ENCODE measurements around the gene LEKR1. TPM values are rescaled to one million over a fixed set of nuclear protein-coding genes. Genes with fewer than 3 reads are reported as not detected.

LEKR1 gene
- total RNA-seq, 4 donors from 2014 or later, result 0.30 to 3.7 (median 2.7) TPM

DNA sequence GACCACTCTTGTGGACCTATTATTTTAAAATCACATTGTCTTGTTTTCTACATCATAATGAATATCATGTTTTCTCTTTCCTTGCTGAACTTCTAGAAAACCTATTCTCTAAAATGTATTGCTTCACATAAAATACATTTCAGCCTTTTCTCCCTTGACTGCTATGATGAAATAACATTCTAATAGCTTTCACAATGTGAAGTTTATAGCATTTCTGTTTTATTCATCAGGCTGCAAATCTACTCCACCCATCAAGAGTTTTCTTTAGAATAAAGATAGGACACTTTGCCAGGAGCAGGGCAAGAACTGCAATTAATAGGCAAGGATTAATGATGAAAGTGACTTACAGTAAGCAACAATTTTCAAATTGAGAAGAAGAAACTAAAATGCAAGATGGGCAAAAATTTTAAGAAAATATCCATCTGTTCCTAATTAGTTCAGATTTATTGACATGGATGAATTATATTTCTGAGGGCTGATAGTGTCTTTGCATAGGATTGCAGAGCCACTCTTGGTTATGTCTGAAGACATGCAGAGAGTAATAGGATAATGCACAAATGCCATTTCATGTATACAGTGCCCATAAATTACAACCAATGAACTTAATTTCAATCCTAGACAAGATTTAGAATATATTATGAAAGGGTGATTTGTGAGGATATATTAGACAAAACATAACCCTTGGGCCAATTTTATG, 21.7 kb downstream of the LEKR1 start:
- peaks cover 0 to 9% (median 0%) of the 10 kb centered on the region in 4 donors for H3K4me1 ChIP-seq
- no peak for DNase-seq (ENCODE audit: low spot score in 2 of 2)
- TF ChIP-seq, protein P1, sequence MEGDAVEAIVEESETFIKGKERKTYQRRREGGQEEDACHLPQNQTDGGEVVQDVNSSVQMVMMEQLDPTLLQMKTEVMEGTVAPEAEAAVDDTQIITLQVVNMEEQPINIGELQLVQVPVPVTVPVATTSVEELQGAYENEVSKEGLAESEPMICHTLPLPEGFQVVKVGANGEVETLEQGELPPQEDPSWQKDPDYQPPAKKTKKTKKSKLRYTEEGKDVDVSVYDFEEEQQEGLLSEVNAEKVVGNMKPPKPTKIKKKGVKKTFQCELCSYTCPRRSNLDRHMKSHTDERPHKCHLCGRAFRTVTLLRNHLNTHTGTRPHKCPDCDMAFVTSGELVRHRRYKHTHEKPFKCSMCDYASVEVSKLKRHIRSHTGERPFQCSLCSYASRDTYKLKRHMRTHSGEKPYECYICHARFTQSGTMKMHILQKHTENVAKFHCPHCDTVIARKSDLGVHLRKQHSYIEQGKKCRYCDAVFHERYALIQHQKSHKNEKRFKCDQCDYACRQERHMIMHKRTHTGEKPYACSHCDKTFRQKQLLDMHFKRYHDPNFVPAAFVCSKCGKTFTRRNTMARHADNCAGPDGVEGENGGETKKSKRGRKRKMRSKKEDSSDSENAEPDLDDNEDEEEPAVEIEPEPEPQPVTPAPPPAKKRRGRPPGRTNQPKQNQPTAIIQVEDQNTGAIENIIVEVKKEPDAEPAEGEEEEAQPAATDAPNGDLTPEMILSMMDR (IDR thresholded peaks at IDR 0.05), result no peak
- TF ChIP-seq EP300 (IDR thresholded peaks at IDR 0.05), result no peak
- no peak for TF ChIP-seq POLR2A (IDR thresholded peaks at IDR 0.05)
- no peaks in the 10 kb centered on the region for H3K27me3 ChIP-seq
- no peaks in the 10 kb centered on the region for H3K9me3 ChIP-seq
- H3K4me3 ChIP-seq, result no peak overlapping the region
- no peak overlapping the region for H3K27ac ChIP-seq
- H3K36me3 ChIP-seq, result no peaks in the 10 kb centered on the region

DNA sequence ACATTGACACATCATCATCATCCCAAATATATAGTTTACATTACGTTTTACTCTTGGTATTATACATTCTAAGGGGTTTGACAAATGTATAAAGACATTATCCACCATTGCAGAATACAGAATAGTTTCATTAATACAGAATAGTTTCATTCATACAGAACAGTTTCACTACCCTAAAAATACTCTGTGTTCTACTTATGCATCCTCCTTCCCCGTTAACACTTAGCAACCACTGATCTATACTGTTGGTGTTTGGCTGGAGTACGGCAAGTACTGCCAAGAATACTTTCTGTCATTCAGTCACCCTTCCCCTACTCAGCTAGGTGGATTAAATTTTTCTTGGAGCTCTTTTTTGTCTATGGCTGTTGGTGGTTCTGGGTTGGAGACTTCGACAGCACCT, 33.4 kb downstream of the LEKR1 start:
- Histone ChIP-seq H3K4me3 (no peak overlapping the region), H3K36me3 (no peaks in the 10 kb centered on the region), H3K4me1 (peaks cover 0 to 4% (median 0%) of the 10 kb centered on the region in 4 donors), H3K27me3 (no peaks in the 10 kb centered on the region), H3K27ac (no peak overlapping the region), H3K9me3 (no peaks in the 10 kb centered on the region)
- no peak for DNase-seq (ENCODE audit: low spot score in 2 of 2)
- TF ChIP-seq, protein P1 (IDR thresholded peaks at IDR 0.05), result no peak
- 65 to 70% methylated on average over 4 of the region's 4 CpGs for WGBS, 2 donors

DNA sequence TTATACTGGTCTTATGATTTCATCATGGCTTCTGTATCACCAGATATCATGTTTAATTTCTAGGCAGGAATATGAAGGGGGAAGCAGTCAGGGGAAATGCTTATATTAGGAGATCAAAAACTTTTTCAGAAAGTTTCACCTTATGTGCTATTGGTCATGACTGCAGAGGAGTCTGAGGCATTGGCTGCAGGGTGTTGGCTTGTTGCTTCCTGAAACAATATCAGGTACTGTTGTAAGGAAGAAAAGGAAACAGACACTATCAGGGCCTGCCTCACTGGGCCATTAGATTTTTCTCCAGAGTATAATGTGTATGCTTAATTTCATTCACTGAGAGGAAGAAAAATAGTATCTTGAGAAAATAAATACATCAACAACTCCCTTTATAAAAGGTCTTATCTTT, 34.7 kb downstream of the LEKR1 start:
- Histone ChIP-seq H3K4me3 (no peak overlapping the region), H3K9me3 (no peaks in the 10 kb centered on the region), H3K4me1 (peaks cover 0 to 4% (median 0%) of the 10 kb centered on the region in 4 donors), H3K27me3 (no peaks in the 10 kb centered on the region), H3K27ac (no peak overlapping the region), H3K36me3 (no peaks in the 10 kb centered on the region)
- no peak for DNase-seq (ENCODE audit: low spot score in 2 of 2)
- TF ChIP-seq, protein P1 (IDR thresholded peaks at IDR 0.05), result no peak
- no peak for TF ChIP-seq EP300 (IDR thresholded peaks at IDR 0.05)
- TF ChIP-seq POLR2A (IDR thresholded peaks at IDR 0.05), result no peak

DNA sequence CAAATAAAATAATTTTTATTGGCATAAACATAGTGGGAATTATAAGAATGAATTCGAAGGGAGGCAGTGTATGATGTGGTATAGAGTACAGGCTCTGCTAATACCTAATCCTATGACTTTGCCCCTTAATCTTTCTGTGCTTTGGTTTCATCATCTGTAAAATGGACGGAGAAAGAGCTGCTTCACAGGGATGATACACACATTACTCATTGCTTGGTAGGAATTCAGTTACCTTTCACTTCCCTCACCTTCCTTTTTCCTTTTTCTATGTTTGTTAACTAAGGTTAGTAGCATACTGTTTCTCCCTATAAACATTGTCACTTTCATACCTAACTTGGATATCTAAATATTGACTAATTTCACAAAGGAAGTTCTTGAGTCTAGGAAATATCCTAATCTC, 36.2 kb downstream of the LEKR1 start:
- Histone ChIP-seq H3K27ac (no peak overlapping the region), H3K27me3 (no peaks in the 10 kb centered on the region), H3K4me1 (peaks cover 0 to 4% (median 0%) of the 10 kb centered on the region in 4 donors), H3K4me3 (no peak overlapping the region), H3K36me3 (no peaks in the 10 kb centered on the region), H3K9me3 (no peaks in the 10 kb centered on the region)
- TF ChIP-seq, protein P1 (IDR thresholded peaks at IDR 0.05), result no peak
- TF ChIP-seq EP300 (IDR thresholded peaks at IDR 0.05) (no peak), POLR2A (IDR thresholded peaks at IDR 0.05) (no peak)
- WGBS, 2 donors, result 78 to 80% methylated on average over 2 of the region's 2 CpGs
- no peak for DNase-seq (ENCODE audit: low spot score in 2 of 2)

DNA sequence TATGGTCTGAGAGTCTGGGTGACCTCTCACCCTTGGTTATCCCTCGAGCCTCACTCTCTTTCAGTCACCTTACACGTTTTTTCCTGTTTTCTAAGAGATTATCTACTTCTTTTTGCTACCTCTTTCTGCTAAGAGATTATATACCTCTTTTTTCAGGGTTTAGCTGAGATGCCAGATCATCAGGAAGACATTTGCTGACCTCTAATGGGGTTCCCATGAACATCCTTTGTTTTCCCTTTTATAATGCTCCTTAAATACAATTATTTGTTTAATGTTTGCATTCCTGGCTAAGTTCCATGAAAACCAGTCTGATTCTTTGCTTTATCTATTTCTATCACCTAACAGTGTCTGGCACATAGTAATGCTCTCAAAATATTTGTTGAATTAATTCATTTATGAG, 39.6 kb downstream of the LEKR1 start:
- no peak for DNase-seq (ENCODE audit: low spot score in 2 of 2)
- Histone ChIP-seq H3K4me3 (no peak overlapping the region), H3K9me3 (no peaks in the 10 kb centered on the region), H3K27ac (no peak overlapping the region), H3K27me3 (no peaks in the 10 kb centered on the region), H3K36me3 (no peaks in the 10 kb centered on the region), H3K4me1 (peaks cover 0 to 4% (median 0%) of the 10 kb centered on the region in 4 donors)
- 42 to 82% methylated on average over 1 to 2 of the region's 2 CpGs for WGBS, 2 donors
- TF ChIP-seq, protein P1 (IDR thresholded peaks at IDR 0.05), result no peak
- TF ChIP-seq POLR2A (IDR thresholded peaks at IDR 0.05) (no peak), EP300 (IDR thresholded peaks at IDR 0.05) (no peak)

Measured in tibial nerve (tissue), 4 donors.